ENCODE measurements around the gene HS3ST2. TPM values are rescaled to one million over a fixed set of nuclear protein-coding genes. Genes with fewer than 3 reads are reported as not detected.

The HS3ST2 gene
- total RNA-seq, 1 donor from 2014 or later = 0.38 TPM

DNA sequence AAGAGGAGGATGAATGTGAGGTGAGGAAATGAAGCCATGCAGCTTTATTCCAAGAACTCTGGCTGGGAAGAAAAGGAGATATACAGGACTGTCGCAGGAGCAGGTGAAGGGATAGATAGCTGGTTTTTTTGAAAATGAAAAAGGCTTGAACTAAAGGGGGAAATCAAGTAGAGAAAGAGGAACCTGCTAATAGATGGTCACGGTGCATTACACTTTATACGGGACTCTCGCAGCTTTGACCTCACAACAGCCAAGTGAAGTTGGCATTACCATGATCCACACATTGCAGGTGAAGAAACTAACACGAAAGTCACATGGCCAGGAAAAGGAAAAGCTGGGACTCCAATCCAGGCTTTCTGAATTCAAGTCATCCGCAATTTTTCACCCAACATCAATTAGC, 86.9 kb downstream of the HS3ST2 start:
- DNase-seq = no peak
- Histone ChIP-seq H3K4me3 (no peak overlapping the region), H3K9me3 (replicated peaks) (peaks cover 8% of the 10 kb centered on the region), H3K27ac (replicated peaks) (no peak overlapping the region), H3K4me1 (peaks cover 17% of the 10 kb centered on the region), H3K27me3 (ENCODE audit: low read depth) (peaks cover 69% of the 10 kb centered on the region), H3K36me3 (no peaks in the 10 kb centered on the region)
- intact Hi-C loops (cut with micrococcal nuclease) = loop anchor here (5.0 kb wide), 1 partner anchor 51 kb away; no protein-coding TSS in a partner anchor
- TF ChIP-seq, protein P1, sequence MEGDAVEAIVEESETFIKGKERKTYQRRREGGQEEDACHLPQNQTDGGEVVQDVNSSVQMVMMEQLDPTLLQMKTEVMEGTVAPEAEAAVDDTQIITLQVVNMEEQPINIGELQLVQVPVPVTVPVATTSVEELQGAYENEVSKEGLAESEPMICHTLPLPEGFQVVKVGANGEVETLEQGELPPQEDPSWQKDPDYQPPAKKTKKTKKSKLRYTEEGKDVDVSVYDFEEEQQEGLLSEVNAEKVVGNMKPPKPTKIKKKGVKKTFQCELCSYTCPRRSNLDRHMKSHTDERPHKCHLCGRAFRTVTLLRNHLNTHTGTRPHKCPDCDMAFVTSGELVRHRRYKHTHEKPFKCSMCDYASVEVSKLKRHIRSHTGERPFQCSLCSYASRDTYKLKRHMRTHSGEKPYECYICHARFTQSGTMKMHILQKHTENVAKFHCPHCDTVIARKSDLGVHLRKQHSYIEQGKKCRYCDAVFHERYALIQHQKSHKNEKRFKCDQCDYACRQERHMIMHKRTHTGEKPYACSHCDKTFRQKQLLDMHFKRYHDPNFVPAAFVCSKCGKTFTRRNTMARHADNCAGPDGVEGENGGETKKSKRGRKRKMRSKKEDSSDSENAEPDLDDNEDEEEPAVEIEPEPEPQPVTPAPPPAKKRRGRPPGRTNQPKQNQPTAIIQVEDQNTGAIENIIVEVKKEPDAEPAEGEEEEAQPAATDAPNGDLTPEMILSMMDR (IDR thresholded peaks at IDR 0.05; ENCODE audit: borderline replicate concordance) = no peak

DNA sequence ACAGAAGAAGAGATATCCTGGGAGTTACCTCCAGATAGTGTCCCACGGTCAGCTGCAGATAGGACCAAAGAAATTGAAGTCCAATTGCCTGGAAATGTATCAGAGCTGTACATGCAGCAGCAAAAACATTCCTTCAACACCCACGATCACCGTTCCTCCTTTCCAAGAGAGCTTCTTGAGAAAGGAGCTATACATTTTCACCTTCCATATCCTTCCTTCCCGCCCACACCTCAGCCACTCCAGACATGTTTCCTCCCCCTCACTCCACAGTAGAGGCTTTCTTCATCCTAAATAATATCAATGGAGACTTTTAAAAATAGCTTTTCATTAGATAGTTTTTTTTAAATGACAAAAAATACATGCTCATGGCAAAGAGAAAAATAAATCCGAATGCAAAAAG, 87.6 kb downstream of the HS3ST2 start:
- Histone ChIP-seq H3K4me3 (no peak overlapping the region), H3K27ac (replicated peaks) (no peak overlapping the region), H3K9me3 (replicated peaks) (peaks cover 8% of the 10 kb centered on the region), H3K4me1 (peaks cover 17% of the 10 kb centered on the region), H3K36me3 (no peaks in the 10 kb centered on the region), H3K27me3 (ENCODE audit: low read depth) (peaks cover 69% of the 10 kb centered on the region)
- intact Hi-C loops (cut with micrococcal nuclease) = loop anchor here (5.0 kb wide), 1 partner anchor 51 kb away; no protein-coding TSS in a partner anchor
- TF ChIP-seq, protein P1 (IDR thresholded peaks at IDR 0.05; ENCODE audit: borderline replicate concordance) = no peak
- DNase-seq = no peak

DNA sequence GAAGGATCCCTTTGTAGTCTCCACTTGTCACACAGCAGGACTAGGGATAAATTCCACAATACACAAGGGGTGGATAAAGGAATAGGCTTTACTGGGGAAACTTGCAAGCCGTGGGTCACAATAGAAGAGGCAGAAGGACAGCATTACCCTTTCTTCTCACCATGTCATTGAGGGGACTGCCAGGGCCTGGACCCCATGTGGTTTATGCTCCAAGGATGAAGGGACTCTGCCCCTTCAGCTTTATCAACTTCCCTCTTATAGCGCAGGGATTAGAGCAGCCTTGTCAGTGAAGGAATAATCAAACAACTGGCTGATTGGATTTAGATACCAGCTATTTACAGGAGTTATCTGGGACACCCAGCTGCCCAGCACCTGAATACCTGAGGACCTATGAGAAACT, 89.8 kb downstream of the HS3ST2 start:
- Histone ChIP-seq H3K27me3 (ENCODE audit: low read depth) (peaks cover 63% of the 10 kb centered on the region), H3K27ac (replicated peaks) (no peak overlapping the region), H3K9me3 (replicated peaks) (peaks cover 8% of the 10 kb centered on the region), H3K4me3 (no peak overlapping the region), H3K36me3 (no peaks in the 10 kb centered on the region), H3K4me1 (peaks cover 9% of the 10 kb centered on the region)
- DNase-seq = no peak
- TF ChIP-seq, protein P1 (IDR thresholded peaks at IDR 0.05; ENCODE audit: borderline replicate concordance) = no peak
- intact Hi-C loops (cut with micrococcal nuclease) = loop anchor here (5.0 kb wide), 1 partner anchor 49 kb away; no protein-coding TSS in a partner anchor

DNA sequence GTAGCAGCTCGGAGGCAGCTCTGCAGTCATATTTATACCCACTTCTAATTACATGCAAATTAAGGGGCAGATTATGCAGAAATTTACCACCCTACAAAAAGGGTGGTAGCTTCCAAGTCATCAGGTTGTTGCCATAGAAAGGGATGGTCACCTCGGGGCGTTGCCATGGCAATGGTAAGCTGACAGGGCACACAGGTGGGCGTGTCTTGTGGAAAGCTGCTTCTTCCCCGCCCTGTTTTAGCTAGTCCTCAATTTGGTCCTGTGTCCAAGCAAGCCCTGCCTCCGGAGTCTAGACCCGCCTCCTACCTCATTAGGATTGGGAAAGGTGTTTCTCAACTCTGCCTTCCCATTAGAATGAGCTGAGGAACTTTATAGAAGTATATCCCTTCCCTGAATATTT, 98.7 kb downstream of the HS3ST2 start:
- no peak overlapping the region for H3K4me3 ChIP-seq
- intact Hi-C loops (cut with micrococcal nuclease) = no loop called here
- DNase-seq = no peak
- TF ChIP-seq, protein P1 (IDR thresholded peaks at IDR 0.05; ENCODE audit: borderline replicate concordance) = no peak
- no peaks in the 10 kb centered on the region for H3K36me3 ChIP-seq
- H3K9me3 ChIP-seq (replicated peaks) = no peaks in the 10 kb centered on the region
- H3K27me3 ChIP-seq (ENCODE audit: low read depth) = peaks cover 51% of the 10 kb centered on the region
- H3K27ac ChIP-seq (replicated peaks) = no peak overlapping the region
- H3K4me1 ChIP-seq = no peaks in the 10 kb centered on the region

DNA sequence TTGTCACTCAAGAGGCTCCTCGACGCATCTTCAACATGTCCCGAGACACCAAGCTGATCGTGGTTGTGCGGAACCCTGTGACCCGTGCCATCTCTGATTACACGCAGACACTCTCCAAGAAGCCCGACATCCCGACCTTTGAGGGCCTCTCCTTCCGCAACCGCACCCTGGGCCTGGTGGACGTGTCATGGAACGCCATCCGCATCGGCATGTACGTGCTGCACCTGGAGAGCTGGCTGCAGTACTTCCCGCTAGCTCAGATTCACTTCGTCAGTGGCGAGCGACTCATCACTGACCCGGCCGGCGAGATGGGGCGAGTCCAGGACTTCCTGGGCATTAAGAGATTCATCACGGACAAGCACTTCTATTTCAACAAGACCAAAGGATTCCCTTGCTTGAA, 101.0 kb downstream of the HS3ST2 start:
- no peaks in the 10 kb centered on the region for H3K4me1 ChIP-seq
- no peak for DNase-seq
- H3K9me3 ChIP-seq (replicated peaks) = no peaks in the 10 kb centered on the region
- TF ChIP-seq, protein P1 (IDR thresholded peaks at IDR 0.05; ENCODE audit: borderline replicate concordance) = no peak
- peaks cover 63% of the 10 kb centered on the region for H3K27me3 ChIP-seq (ENCODE audit: low read depth)
- no peaks in the 10 kb centered on the region for H3K36me3 ChIP-seq
- no peak overlapping the region for H3K4me3 ChIP-seq
- intact Hi-C loops (cut with micrococcal nuclease) = no loop called here
- H3K27ac ChIP-seq (replicated peaks) = no peak overlapping the region
